HepG2 (cell line): Measurements from ENCODE around the gene USP24. TPM values are rescaled to one million over a fixed set of nuclear protein-coding genes. Genes with fewer than 3 reads are reported as not detected.

Source experiments
- CEBPB ChIP-seq: IDR thresholded peaks from 2 replicates; pipeline ENCODE4 v1.6.1; 2011; ENCODE audit warnings: low read depth, low read length, improper control_type of control experiment, borderline replicate concordance
- FOXO1 ChIP-seq: sonication (generic); formaldehyde crosslinking; IDR thresholded peaks from 2 replicates; pipeline ENCODE4 v1.4.0; 2020; ENCODE audit warnings: missing genetic modification reagents
- GATAD2A ChIP-seq: IDR thresholded peaks from 2 replicates; pipeline ENCODE4 v1.6.1; 2016
- HNF4A ChIP-seq: sonication (generic); formaldehyde crosslinking; IDR thresholded peaks from 2 replicates; pipeline ENCODE4 v1.4.0; 2020; ENCODE audit warnings: missing genetic modification reagents
- HOXA3 ChIP-seq: sonication (generic); formaldehyde crosslinking; IDR thresholded peaks from 2 replicates; pipeline ENCODE4 v1.5.0; 2020; ENCODE audit warnings: missing genetic modification reagents
- MAFG ChIP-seq: sonication (generic); formaldehyde crosslinking; IDR thresholded peaks from 2 replicates; pipeline ENCODE4 v1.5.1; 2020; ENCODE audit warnings: mild to moderate bottlenecking, missing genetic modification reagents
- MEIS2 ChIP-seq: sonication (generic); formaldehyde crosslinking; IDR thresholded peaks from 2 replicates; pipeline ENCODE4 v1.9.0; 2021; ENCODE audit warnings: mild to moderate bottlenecking, missing genetic modification reagents
- ONECUT2 ChIP-seq: sonication (generic); formaldehyde crosslinking; IDR thresholded peaks from 2 replicates; pipeline ENCODE4 v1.4.0; 2020; ENCODE audit warnings: missing genetic modification reagents
- RBM22 ChIP-seq: fragments of 200-400 bp; formaldehyde crosslinking; optimal IDR thresholded peaks from 2 replicates; pipeline ENCODE3; 2017; ENCODE audit warnings: mild to moderate bottlenecking, low read length, moderate library complexity
- SMC3 ChIP-seq: IDR thresholded peaks from 2 replicates; pipeline ENCODE4 v1.6.1; 2011; ENCODE audit warnings: low read length, improper control_type of control experiment
- SRSF1 ChIP-seq: fragments of 200-400 bp; formaldehyde crosslinking; optimal IDR thresholded peaks from 2 replicates; pipeline ENCODE3; 2017; ENCODE audit warnings: mild to moderate bottlenecking, low read depth, low read length, moderate library complexity
- STAG1 ChIP-seq: sonication (generic); formaldehyde crosslinking; IDR thresholded peaks from 2 replicates; pipeline ENCODE4 v1.4.0; 2020; ENCODE audit warnings: missing genetic modification reagents
- TARDBP ChIP-seq: sonication (generic); formaldehyde crosslinking; IDR thresholded peaks from 2 replicates; pipeline ENCODE4 v1.8.0; 2022; ENCODE audit warnings: mild to moderate bottlenecking, missing genetic modification reagents
- TCF12 ChIP-seq, 2 experiments: fragments of 450-650 bp in 1 of 2; sonication (generic) in 1 of 2; formaldehyde crosslinking in 1 of 2; IDR thresholded peaks; 2 replicates each; pipeline versions ENCODE4 v1.6.1 to v1.8.0; 2017 to 2022; ENCODE audit warnings: antibody characterized with exemption in 1 of 2, mild to moderate bottlenecking in 1 of 2, missing genetic modification reagents in 1 of 2, moderate library complexity in 1 of 2
- ZNF207 ChIP-seq: fragments of 450-650 bp; IDR thresholded peaks from 2 replicates; pipeline ENCODE4 v1.6.1; 2016; ENCODE audit warnings: antibody characterized with exemption, borderline replicate concordance
- ZNF263 ChIP-seq: sonication (generic); formaldehyde crosslinking; IDR thresholded peaks from 2 replicates; pipeline ENCODE4 v1.4.0; 2020; ENCODE audit warnings: missing genetic modification reagents
- ZNF317 ChIP-seq: sonication (generic); formaldehyde crosslinking; IDR thresholded peaks from 2 replicates; pipeline ENCODE4 v1.5.0; 2020; ENCODE audit warnings: mild to moderate bottlenecking, missing genetic modification reagents
- ZNF788 ChIP-seq: sonication (generic); formaldehyde crosslinking; IDR thresholded peaks from 2 replicates; pipeline ENCODE4 v1.5.0; 2020; ENCODE audit warnings: mild to moderate bottlenecking, missing genetic modification reagents, borderline replicate concordance
- ZSCAN20 ChIP-seq: sonication (generic); formaldehyde crosslinking; IDR thresholded peaks from 2 replicates; pipeline ENCODE4 v1.4.0; 2020; ENCODE audit warnings: missing genetic modification reagents, mild to moderate bottlenecking, borderline replicate concordance
- ZSCAN31 ChIP-seq: sonication (generic); formaldehyde crosslinking; IDR thresholded peaks from 2 replicates; pipeline ENCODE4 v1.5.0; 2020; ENCODE audit warnings: low read depth, mild to moderate bottlenecking, missing genetic modification reagents
- polyA plus RNA-seq, 8 experiments: library from polyadenylated mRNA; depleted of rRNA in 3 of 8; stranded (reverse) in 7 of 8; unstranded in 1 of 8; fragments of >200 nt; fragmentation: Illumina TruSeq in 4 of 8; extraction: Trizol in 4 of 8; gene quantifications; 2 replicates each; pipeline versions ENCODE4 v1.2.1 to v1.2.3, GENCODE V29; 2011 to 2016; ENCODE audit warnings: low read depth in 4 of 8, missing spikeins in 1 of 8, mixed read lengths in 1 of 8; ENCODE audit not compliant: insufficient read depth in 1 of 8
- total RNA-seq, 5 experiments: library from RNA; depleted of rRNA; stranded (reverse); fragments of >200 nt; fragmentation: Illumina TruSeq; extraction: Trizol; gene quantifications; 2 replicates each; pipeline ENCODE4 v1.2.3, GENCODE V29; 2016; ENCODE audit warnings: low read depth in 1 of 5
- TF ChIP-seq, protein P1 (sequence below): sonication (generic); formaldehyde crosslinking; IDR thresholded peaks from 2 replicates; pipeline ENCODE4 v1.8.1; 2022; ENCODE audit warnings: low read depth, mild to moderate bottlenecking, missing genetic modification reagents
- TF ChIP-seq, protein P2 (sequence below): sonication (generic); formaldehyde crosslinking; IDR thresholded peaks from 2 replicates; pipeline ENCODE4 v1.4.0; 2020; ENCODE audit warnings: missing genetic modification reagents
- TF ChIP-seq, protein P3 (sequence below): sonication (generic); formaldehyde crosslinking; IDR thresholded peaks from 2 replicates; pipeline ENCODE4 v1.5.0; 2020; ENCODE audit warnings: mild to moderate bottlenecking, missing genetic modification reagents, moderate library complexity
- TF ChIP-seq, protein P4 (sequence below): IDR thresholded peaks from 2 replicates; pipeline ENCODE4 v1.6.1; 2016; ENCODE audit warnings: missing genetic modification reagents, missing compliant biosample characterization
- TF ChIP-seq, protein P5 (sequence below): IDR thresholded peaks from 2 replicates; pipeline ENCODE4 v1.6.1; 2016; ENCODE audit warnings: low read depth

USP24 gene
- total and polyA plus RNA-seq, 2 of the 13 experiments (the other 11 are each of a cell fraction or from before 2014, with no cell fraction given): 18.8 to 47.6 TPM

DNA sequence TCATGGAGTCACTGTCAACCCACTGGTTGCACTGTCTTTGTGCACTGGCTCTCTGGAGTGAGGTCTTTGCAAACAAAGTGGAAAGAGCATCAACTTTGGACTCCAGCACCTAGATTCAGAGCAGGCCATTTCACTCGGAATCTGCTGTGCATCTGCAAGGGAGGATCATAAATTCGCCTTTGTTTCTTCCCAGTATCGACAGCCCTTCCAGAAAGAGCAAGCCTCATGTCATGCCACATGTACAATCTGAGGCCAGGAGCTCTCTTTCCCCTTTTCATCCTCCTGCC is 176.7 kb downstream of the USP24 start (continued):
- TF ChIP-seq, protein P1, sequence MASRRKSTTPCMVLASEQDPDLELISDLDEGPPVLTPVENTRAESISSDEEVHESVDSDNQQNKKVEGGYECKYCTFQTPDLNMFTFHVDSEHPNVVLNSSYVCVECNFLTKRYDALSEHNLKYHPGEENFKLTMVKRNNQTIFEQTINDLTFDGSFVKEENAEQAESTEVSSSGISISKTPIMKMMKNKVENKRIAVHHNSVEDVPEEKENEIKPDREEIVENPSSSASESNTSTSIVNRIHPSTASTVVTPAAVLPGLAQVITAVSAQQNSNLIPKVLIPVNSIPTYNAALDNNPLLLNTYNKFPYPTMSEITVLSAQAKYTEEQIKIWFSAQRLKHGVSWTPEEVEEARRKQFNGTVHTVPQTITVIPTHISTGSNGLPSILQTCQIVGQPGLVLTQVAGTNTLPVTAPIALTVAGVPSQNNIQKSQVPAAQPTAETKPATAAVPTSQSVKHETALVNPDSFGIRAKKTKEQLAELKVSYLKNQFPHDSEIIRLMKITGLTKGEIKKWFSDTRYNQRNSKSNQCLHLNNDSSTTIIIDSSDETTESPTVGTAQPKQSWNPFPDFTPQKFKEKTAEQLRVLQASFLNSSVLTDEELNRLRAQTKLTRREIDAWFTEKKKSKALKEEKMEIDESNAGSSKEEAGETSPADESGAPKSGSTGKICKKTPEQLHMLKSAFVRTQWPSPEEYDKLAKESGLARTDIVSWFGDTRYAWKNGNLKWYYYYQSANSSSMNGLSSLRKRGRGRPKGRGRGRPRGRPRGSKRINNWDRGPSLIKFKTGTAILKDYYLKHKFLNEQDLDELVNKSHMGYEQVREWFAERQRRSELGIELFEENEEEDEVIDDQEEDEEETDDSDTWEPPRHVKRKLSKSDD (CRISPR knock-in tag): no peak
- peak; percentile 8; the same call in 1 of the 2 replicates for TF ChIP-seq ZNF788
- no peak for TF ChIP-seq SRSF1
- TF ChIP-seq SMC3: no peak
- TF ChIP-seq, protein P2, sequence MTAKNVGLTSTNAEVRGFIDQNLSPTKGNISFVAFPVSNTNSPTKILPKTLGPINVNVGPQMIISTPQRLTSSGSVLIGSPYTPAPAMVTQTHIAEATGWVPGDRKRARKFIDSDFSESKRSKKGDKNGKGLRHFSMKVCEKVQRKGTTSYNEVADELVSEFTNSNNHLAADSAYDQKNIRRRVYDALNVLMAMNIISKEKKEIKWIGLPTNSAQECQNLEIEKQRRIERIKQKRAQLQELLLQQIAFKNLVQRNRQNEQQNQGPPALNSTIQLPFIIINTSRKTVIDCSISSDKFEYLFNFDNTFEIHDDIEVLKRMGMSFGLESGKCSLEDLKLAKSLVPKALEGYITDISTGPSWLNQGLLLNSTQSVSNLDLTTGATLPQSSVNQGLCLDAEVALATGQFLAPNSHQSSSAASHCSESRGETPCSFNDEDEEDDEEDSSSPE (CRISPR knock-in tag): 0 out of 2 replicates have a peak, but pooled peaks have one; percentile 22
- TF ChIP-seq GATAD2A (CRISPR knock-in tag): no peak
- TF ChIP-seq RBM22: no peak
- no peak for TF ChIP-seq ZNF207
- peak; percentile 70 for TF ChIP-seq ZNF263
- 0 out of 2 replicates have a peak, but pooled peaks have one; percentile 46 for TF ChIP-seq MEIS2
- TF ChIP-seq CEBPB: no peak
- TF ChIP-seq HOXA3 (CRISPR knock-in tag): peak; percentile 54
- 0 out of 2 replicates have a peak, but pooled peaks have one; percentile 21 for TF ChIP-seq FOXO1 (CRISPR knock-in tag)
- TF ChIP-seq, protein P3, sequence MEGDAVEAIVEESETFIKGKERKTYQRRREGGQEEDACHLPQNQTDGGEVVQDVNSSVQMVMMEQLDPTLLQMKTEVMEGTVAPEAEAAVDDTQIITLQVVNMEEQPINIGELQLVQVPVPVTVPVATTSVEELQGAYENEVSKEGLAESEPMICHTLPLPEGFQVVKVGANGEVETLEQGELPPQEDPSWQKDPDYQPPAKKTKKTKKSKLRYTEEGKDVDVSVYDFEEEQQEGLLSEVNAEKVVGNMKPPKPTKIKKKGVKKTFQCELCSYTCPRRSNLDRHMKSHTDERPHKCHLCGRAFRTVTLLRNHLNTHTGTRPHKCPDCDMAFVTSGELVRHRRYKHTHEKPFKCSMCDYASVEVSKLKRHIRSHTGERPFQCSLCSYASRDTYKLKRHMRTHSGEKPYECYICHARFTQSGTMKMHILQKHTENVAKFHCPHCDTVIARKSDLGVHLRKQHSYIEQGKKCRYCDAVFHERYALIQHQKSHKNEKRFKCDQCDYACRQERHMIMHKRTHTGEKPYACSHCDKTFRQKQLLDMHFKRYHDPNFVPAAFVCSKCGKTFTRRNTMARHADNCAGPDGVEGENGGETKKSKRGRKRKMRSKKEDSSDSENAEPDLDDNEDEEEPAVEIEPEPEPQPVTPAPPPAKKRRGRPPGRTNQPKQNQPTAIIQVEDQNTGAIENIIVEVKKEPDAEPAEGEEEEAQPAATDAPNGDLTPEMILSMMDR: peak; percentile 46
- TF ChIP-seq ZSCAN31: no peak
- TF ChIP-seq ZSCAN20 (CRISPR knock-in tag): 0 out of 2 replicates have a peak, but pooled peaks have one; percentile 15
- TF ChIP-seq MAFG (CRISPR knock-in tag): no peak
- TF ChIP-seq TCF12 (IDR thresholded peaks at IDR 0.05): no peak
- no peak for TF ChIP-seq TCF12 (CRISPR knock-in tag; IDR thresholded peaks at IDR 0.05)
- TF ChIP-seq HNF4A: peak; percentile 81
- TF ChIP-seq ZNF317: peak; percentile 61; the same call in 1 of the 2 replicates
- TF ChIP-seq TARDBP: 0 out of 2 replicates have a peak, but pooled peaks have one; percentile 34
- TF ChIP-seq, protein P4, sequence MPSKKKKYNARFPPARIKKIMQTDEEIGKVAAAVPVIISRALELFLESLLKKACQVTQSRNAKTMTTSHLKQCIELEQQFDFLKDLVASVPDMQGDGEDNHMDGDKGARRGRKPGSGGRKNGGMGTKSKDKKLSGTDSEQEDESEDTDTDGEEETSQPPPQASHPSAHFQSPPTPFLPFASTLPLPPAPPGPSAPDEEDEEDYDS: peak; percentile 26; the same call in 1 of the 2 replicates
- peak; percentile 10; the same call in 1 of the 2 replicates for TF ChIP-seq STAG1 (CRISPR knock-in tag)
- TF ChIP-seq, protein P5, sequence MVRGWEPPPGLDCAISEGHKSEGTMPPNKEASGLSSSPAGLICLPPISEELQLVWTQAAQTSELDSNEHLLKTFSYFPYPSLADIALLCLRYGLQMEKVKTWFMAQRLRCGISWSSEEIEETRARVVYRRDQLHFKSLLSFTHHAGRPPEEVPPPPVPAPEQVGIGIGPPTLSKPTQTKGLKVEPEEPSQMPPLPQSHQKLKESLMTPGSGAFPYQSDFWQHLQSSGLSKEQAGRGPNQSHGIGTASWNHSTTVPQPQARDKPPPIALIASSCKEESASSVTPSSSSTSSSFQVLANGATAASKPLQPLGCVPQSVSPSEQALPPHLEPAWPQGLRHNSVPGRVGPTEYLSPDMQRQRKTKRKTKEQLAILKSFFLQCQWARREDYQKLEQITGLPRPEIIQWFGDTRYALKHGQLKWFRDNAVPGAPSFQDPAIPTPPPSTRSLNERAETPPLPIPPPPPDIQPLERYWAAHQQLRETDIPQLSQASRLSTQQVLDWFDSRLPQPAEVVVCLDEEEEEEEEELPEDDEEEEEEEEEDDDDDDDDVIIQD (CRISPR knock-in tag): peak; percentile 54; the same call in 1 of the 2 replicates
- 0 out of 2 replicates have a peak, but pooled peaks have one; percentile 20 for TF ChIP-seq ONECUT2 (CRISPR knock-in tag)
